Caco-2 (cell line): ENCODE data around the gene TRIM46. TPM values are rescaled to one million over a fixed set of nuclear protein-coding genes. Genes with fewer than 3 reads are reported as not detected.
A peak's percentile ranks its signal among the peaks of the same experiment; 100 is the strongest.

ENCODE experiments used
- BruUV-seq: library from RNA; stranded (reverse); fragments of 400-500 nt; replicated peaks from 2 replicates; lab custom pipeline; 2021; lab: Mats Ljungman, UMichigan
- CTCF ChIA-PET: fragments of 300-600 bp; sonication (Branson Sonifier 250); formaldehyde crosslinking; loops from one replicate; lab custom pipeline; 2022; ENCODE audit warnings: antibody characterized with exemption; lab: Charles Lee
- POLR2A ChIA-PET: fragments of 300-600 bp; sonication (Branson Sonifier 250); formaldehyde crosslinking; loops from one replicate; lab custom pipeline; 2022; ENCODE audit warnings: antibody characterized with exemption; lab: Charles Lee
- DNase-seq, 2 experiments: peaks; one replicate each; pipeline versions ENCODE4 v3.0.0 to v3.0.0-alpha.2; 2020 to 2022
- H3K27me3 ChIP-seq: replicated peaks from 2 replicates; pipeline ENCODE4 v1.6.0; 2011; ENCODE audit warnings: low read length; ENCODE audit not compliant: control insufficient read depth, insufficient read depth
- H3K36me3 ChIP-seq: 2 replicates; pipeline ENCODE4 v1.5.1; 2011; ENCODE audit warnings: low read length; ENCODE audit not compliant: control insufficient read depth, insufficient read depth
- H3K4me1 ChIP-seq: fragments of 250-450 bp; sonication (Bioruptor Pico); 2 replicates; pipeline ENCODE4 v1.5.1; 2020; ENCODE audit warnings: mild to moderate bottlenecking
- H3K4me3 ChIP-seq: 2 replicates; pipeline ENCODE4 v1.5.1; 2011; ENCODE audit warnings: low read depth, mild to moderate bottlenecking, control low read depth, low read length
- H3K9me3 ChIP-seq: fragments of 250-450 bp; sonication (Bioruptor Pico); 2 replicates; pipeline ENCODE4 v1.5.1; 2020; ENCODE audit warnings: mild to moderate bottlenecking, moderate library complexity
- H3K27ac Mint-ChIP-seq: one replicate; pipeline ENCODE4 v1.8.0; 2022; ENCODE audit warnings: mixed read lengths; ENCODE audit not compliant: unreplicated experiment
- H3K27me3 Mint-ChIP-seq: one replicate; pipeline ENCODE4 v1.8.0; 2022; ENCODE audit warnings: mixed read lengths; ENCODE audit not compliant: insufficient read depth, unreplicated experiment
- H3K36me3 Mint-ChIP-seq: one replicate; pipeline ENCODE4 v1.8.0; 2022; ENCODE audit warnings: mild to moderate bottlenecking, mixed read lengths; ENCODE audit not compliant: insufficient read depth, unreplicated experiment
- H3K4me1 Mint-ChIP-seq: one replicate; pipeline ENCODE4 v1.8.0; 2022; ENCODE audit warnings: low read depth, mixed read lengths; ENCODE audit not compliant: unreplicated experiment
- H3K4me3 Mint-ChIP-seq: one replicate; pipeline ENCODE4 v1.8.0; 2022; ENCODE audit warnings: mild to moderate bottlenecking, moderate library complexity, mixed read lengths; ENCODE audit not compliant: unreplicated experiment
- H3K9me3 Mint-ChIP-seq: one replicate; pipeline ENCODE4 v1.8.0; 2022; ENCODE audit warnings: mixed read lengths; ENCODE audit not compliant: unreplicated experiment
- intact Hi-C: fragments of 100-400 bp; cut with micrococcal nuclease; formaldehyde crosslinking; loops from one replicate; pipeline ENCODE4 v1.10.0; 2022; ENCODE audit not compliant: unreplicated experiment
- total RNA-seq: library from RNA; stranded (reverse); gene quantifications from 2 replicates; pipeline ENCODE4 v1.2.3, GENCODE V29; 2022
- TF ChIP-seq, protein P1 (sequence below), 2 experiments: fragments of 200-600 bp in 1 of 2; IDR thresholded peaks; 1 replicate in 1 of 2; 2 replicates in 1 of 2; pipeline versions ENCODE4 v1.5.1 to v1.8.0; 2011 to 2022; ENCODE audit warnings: antibody characterized with exemption in 1 of 2, control low read depth in 1 of 2, inconsistent platforms in 1 of 2, low read depth in 1 of 2, low read length in 1 of 2, mild to moderate bottlenecking in 1 of 2, moderate library complexity in 1 of 2; ENCODE audit not compliant: insufficient read depth in 1 of 2, severe bottlenecking in 1 of 2, unreplicated experiment in 1 of 2

Gene TRIM46
- total RNA-seq, 1 experiment from 2014 or later: 0.11 TPM

DNA sequence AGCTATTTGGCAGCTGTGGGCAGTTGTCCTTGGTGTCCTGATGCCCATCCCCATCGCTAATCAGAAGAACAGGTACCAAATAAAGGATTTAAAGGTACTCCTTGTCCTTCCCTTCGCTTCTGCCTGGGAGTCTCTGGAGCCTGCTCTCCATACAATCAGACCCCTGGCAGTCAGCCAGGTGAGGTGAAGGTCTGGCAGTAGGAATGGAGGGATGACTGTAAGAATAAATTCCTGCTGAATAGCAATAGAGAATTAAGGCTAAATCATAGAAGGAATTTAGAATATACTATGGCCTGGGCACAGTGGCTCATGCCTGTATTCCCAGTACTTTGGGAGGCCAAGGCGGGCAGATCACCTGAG is 24.9 kb downstream of the TRIM46 start:
- no peak for DNase-seq
- Histone ChIP-seq H3K36me3 (no peaks in the 10 kb centered on the region), H3K9me3 (no peaks in the 10 kb centered on the region), H3K4me3 (no peak overlapping the region), H3K27me3 (no peaks in the 10 kb centered on the region), H3K4me1 (peaks cover 4% of the 10 kb centered on the region; the same call in 1 of the 2 replicates)
- BruUV-seq: no TSS peak
- ChIA-PET POLR2A (no interaction called here), CTCF (no interaction called here)
- peaks cover 21% of the 10 kb centered on the region for H3K36me3 Mint-ChIP-seq
- TF ChIP-seq, protein P1, sequence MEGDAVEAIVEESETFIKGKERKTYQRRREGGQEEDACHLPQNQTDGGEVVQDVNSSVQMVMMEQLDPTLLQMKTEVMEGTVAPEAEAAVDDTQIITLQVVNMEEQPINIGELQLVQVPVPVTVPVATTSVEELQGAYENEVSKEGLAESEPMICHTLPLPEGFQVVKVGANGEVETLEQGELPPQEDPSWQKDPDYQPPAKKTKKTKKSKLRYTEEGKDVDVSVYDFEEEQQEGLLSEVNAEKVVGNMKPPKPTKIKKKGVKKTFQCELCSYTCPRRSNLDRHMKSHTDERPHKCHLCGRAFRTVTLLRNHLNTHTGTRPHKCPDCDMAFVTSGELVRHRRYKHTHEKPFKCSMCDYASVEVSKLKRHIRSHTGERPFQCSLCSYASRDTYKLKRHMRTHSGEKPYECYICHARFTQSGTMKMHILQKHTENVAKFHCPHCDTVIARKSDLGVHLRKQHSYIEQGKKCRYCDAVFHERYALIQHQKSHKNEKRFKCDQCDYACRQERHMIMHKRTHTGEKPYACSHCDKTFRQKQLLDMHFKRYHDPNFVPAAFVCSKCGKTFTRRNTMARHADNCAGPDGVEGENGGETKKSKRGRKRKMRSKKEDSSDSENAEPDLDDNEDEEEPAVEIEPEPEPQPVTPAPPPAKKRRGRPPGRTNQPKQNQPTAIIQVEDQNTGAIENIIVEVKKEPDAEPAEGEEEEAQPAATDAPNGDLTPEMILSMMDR (IDR thresholded peaks at IDR 0.05; ENCODE audit: insufficient read depth in 1 of 2, low read depth in 1 of 2, low read length in 1 of 2, severe bottlenecking in 1 of 2, unreplicated experiment in 1 of 2): no peak
- H3K9me3 Mint-ChIP-seq: no peaks in the 10 kb centered on the region
- no peak overlapping the region for H3K4me3 Mint-ChIP-seq
- intact Hi-C loops: no loop called here
- peaks cover 3% of the 10 kb centered on the region for H3K27me3 Mint-ChIP-seq
- no peak overlapping the region for H3K27ac Mint-ChIP-seq
- H3K4me1 Mint-ChIP-seq: peaks cover 13% of the 10 kb centered on the region

GRCh38 chr1:155199792-155200191 is 26.1 kb downstream of the TRIM46 start:
- H3K27me3 Mint-ChIP-seq: peaks cover 3% of the 10 kb centered on the region
- H3K4me3 Mint-ChIP-seq: no peak overlapping the region
- BruUV-seq: no TSS peak
- peaks cover 8% of the 10 kb centered on the region for H3K36me3 Mint-ChIP-seq
- H3K4me1 Mint-ChIP-seq: peaks cover 7% of the 10 kb centered on the region
- ChIA-PET POLR2A (no interaction called here), CTCF (no interaction called here)
- Histone ChIP-seq H3K27me3 (no peaks in the 10 kb centered on the region), H3K4me3 (no peak overlapping the region), H3K9me3 (no peaks in the 10 kb centered on the region), H3K4me1 (peaks cover 4% of the 10 kb centered on the region; the same call in 1 of the 2 replicates), H3K36me3 (no peaks in the 10 kb centered on the region)
- no peak overlapping the region for H3K27ac Mint-ChIP-seq
- intact Hi-C loops: no loop called here
- no peaks in the 10 kb centered on the region for H3K9me3 Mint-ChIP-seq
- TF ChIP-seq, protein P1 (IDR thresholded peaks at IDR 0.05; ENCODE audit: insufficient read depth in 1 of 2, low read depth in 1 of 2, low read length in 1 of 2, severe bottlenecking in 1 of 2, unreplicated experiment in 1 of 2): no peak
- DNase-seq: no peak

- intact Hi-C loops: no loop called here
- no TSS peak for BruUV-seq
- H3K4me1 ChIP-seq: no peaks in the 10 kb centered on the region
- ChIA-PET POLR2A (no interaction called here), CTCF (interaction anchor here (0.7 kb wide), 1 partner anchor 24 kb away, joined by 3 read pairs; no protein-coding TSS in a partner anchor)
- no peaks in the 10 kb centered on the region for H3K9me3 ChIP-seq
- no peaks in the 10 kb centered on the region for H3K9me3 Mint-ChIP-seq
- H3K4me1 Mint-ChIP-seq: no peaks in the 10 kb centered on the region
- no peaks in the 10 kb centered on the region for H3K36me3 ChIP-seq
- H3K4me3 Mint-ChIP-seq: no peak overlapping the region
- no peak overlapping the region for H3K4me3 ChIP-seq
- H3K27ac Mint-ChIP-seq: no peak overlapping the region
- peaks cover 3% of the 10 kb centered on the region for H3K27me3 Mint-ChIP-seq
- no peaks in the 10 kb centered on the region for H3K27me3 ChIP-seq
- no peaks in the 10 kb centered on the region for H3K36me3 Mint-ChIP-seq
- TF ChIP-seq, protein P1 (IDR thresholded peaks at IDR 0.05; ENCODE audit: insufficient read depth in 1 of 2, low read depth in 1 of 2, low read length in 1 of 2, severe bottlenecking in 1 of 2, unreplicated experiment in 1 of 2): no peak
- peak in 1 of 2 experiments; percentile 32 for DNase-seq
These were observed 27.3 kb downstream of the TRIM46 start for GRCh38 chr1:155200920-155201319.
